ENCODE measurements around the gene XRCC4.

- TF ChIP-seq EZH2phosphoT487 (IDR thresholded peaks at IDR 0.05; ENCODE audit: borderline replicate concordance, low read length) (no peak), EZH2 (IDR thresholded peaks at IDR 0.05; ENCODE audit: low read length, unreplicated experiment) (no peak)
- TF ChIP-seq, protein P1, sequence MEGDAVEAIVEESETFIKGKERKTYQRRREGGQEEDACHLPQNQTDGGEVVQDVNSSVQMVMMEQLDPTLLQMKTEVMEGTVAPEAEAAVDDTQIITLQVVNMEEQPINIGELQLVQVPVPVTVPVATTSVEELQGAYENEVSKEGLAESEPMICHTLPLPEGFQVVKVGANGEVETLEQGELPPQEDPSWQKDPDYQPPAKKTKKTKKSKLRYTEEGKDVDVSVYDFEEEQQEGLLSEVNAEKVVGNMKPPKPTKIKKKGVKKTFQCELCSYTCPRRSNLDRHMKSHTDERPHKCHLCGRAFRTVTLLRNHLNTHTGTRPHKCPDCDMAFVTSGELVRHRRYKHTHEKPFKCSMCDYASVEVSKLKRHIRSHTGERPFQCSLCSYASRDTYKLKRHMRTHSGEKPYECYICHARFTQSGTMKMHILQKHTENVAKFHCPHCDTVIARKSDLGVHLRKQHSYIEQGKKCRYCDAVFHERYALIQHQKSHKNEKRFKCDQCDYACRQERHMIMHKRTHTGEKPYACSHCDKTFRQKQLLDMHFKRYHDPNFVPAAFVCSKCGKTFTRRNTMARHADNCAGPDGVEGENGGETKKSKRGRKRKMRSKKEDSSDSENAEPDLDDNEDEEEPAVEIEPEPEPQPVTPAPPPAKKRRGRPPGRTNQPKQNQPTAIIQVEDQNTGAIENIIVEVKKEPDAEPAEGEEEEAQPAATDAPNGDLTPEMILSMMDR (conservative IDR thresholded peaks at IDR 0.05; ENCODE audit: low read depth, low read length): no peak
Measured at GRCh38 chr5:83115816-83116215, 38.5 kb downstream of the XRCC4 start.
